SW 1271 (cell line): ENCODE measurements around the gene SLC34A3.
"Not testable (repeated sequence)": the region's sequence is repeated elsewhere in the genome, so short reads cannot be mapped to it uniquely, and the experiment has no call there.

Experiments used
- DNase-seq, 2 experiments: peaks; one replicate each; lab custom pipeline; 2025; lab: John Stamatoyannopoulos, UW

SLC34A3 gene

GRCh38 chr9:137228968-137229896 lies 1.5 kb upstream of the SLC34A3 start:
- no peak for DNase-seq

- DNase-seq, result no peak
Measured at GRCh38 chr9:137229903-137230704, 597 bp upstream of the SLC34A3 start.

GRCh38 chr9:137231372-137232039 lies 805 bp downstream of the SLC34A3 start:
- no peak for DNase-seq

GRCh38 chr9:137232101-137232500 lies 1.4 kb downstream of the SLC34A3 start:
- DNase-seq, result no peak

- no peak for DNase-seq
Measured at GRCh38 chr9:137232510-137232909, 1.8 kb downstream of the SLC34A3 start.

GRCh38 chr9:137233143-137233980 lies 2.7 kb downstream of the SLC34A3 start:
- no peak for DNase-seq

- no peak for DNase-seq
Measured at GRCh38 chr9:137234055-137234697, 3.5 kb downstream of the SLC34A3 start.

- DNase-seq, result no peak
Measured at GRCh38 chr9:137234758-137235423, 4.2 kb downstream of the SLC34A3 start.

GRCh38 chr9:137235424-137236237 lies 4.9 kb downstream of the SLC34A3 start:
- no peak for DNase-seq

GRCh38 chr9:137236238-137236935 lies 5.7 kb downstream of the SLC34A3 start:
- DNase-seq, result peak; percentile 64 to 76

GRCh38 chr9:137236936-137237421 lies 6.3 kb downstream of the SLC34A3 start:
- no peak for DNase-seq

- peak in 1 of 2 experiments; percentile 29 for DNase-seq
Measured at GRCh38 chr9:137237759-137238726, 7.3 kb downstream of the SLC34A3 start.

GRCh38 chr9:137239541-137240200 lies 9.0 kb downstream of the SLC34A3 start:
- DNase-seq, result not testable (repeated sequence)

- DNase-seq, result peak in 1 of 2 experiments; percentile 70
Measured at GRCh38 chr9:137240318-137240840, 9.7 kb downstream of the SLC34A3 start.

GRCh38 chr9:137240841-137241489 lies 10.3 kb downstream of the SLC34A3 start, which contains the start of gene TUBB4B:
TSS of gene TUBB4B (plus strand) at chr9:137241287. CDS start at chr9:137241361, 74 bp downstream.
- DNase-seq, result peak; percentile 99 to 100
